GDM1 (cell line): ENCODE results near the gene PCDH18.
"Not testable (repeated sequence)": the region's sequence is repeated elsewhere in the genome, so short reads cannot be mapped to it uniquely, and the experiment has no call there.

Experiments
- DNase-seq: peaks from one replicate; lab custom pipeline; 2025; lab: John Stamatoyannopoulos, UW

Gene PCDH18

GRCh38 chr4:137531986-137532868 is at the start of gene PCDH18:
PCDH18 (minus strand) TSS chr4:137532494; CDS start chr4:137532088, 406 bp downstream.
- DNase-seq: no peak

GRCh38 chr4:137576446-137576845 is 44.2 kb upstream of the PCDH18 start:
- DNase-seq: no peak

GRCh38 chr4:137572647-137573046 is 40.4 kb upstream of the PCDH18 start:
- no peak for DNase-seq

GRCh38 chr4:137572163-137572562 is 39.9 kb upstream of the PCDH18 start:
- no peak for DNase-seq

- no peak for DNase-seq
Measured at GRCh38 chr4:137559801-137560200, 27.5 kb upstream of the PCDH18 start.

GRCh38 chr4:137558951-137559350 is 26.7 kb upstream of the PCDH18 start:
- DNase-seq: no peak

GRCh38 chr4:137545461-137545861 is 13.2 kb upstream of the PCDH18 start:
- DNase-seq: no peak

GRCh38 chr4:137543648-137544047 is 11.4 kb upstream of the PCDH18 start:
- DNase-seq: no peak

- DNase-seq: no peak
Measured at GRCh38 chr4:137543198-137543597, 10.9 kb upstream of the PCDH18 start.

GRCh38 chr4:137541876-137542646 is 9.8 kb upstream of the PCDH18 start:
- DNase-seq: no peak

- no peak for DNase-seq
Measured at GRCh38 chr4:137541181-137541580, 8.9 kb upstream of the PCDH18 start.

- DNase-seq: no peak
Measured at GRCh38 chr4:137540356-137540755, 8.1 kb upstream of the PCDH18 start.

- DNase-seq: no peak
Measured at GRCh38 chr4:137538526-137538925, 6.2 kb upstream of the PCDH18 start.

GRCh38 chr4:137537807-137538206 is 5.5 kb upstream of the PCDH18 start:
- not testable (repeated sequence) for DNase-seq

- DNase-seq: no peak
Measured at GRCh38 chr4:137536789-137537561, 4.7 kb upstream of the PCDH18 start.

GRCh38 chr4:137535718-137536117 is 3.4 kb upstream of the PCDH18 start:
- no peak for DNase-seq

- DNase-seq: no peak
Measured at GRCh38 chr4:137534516-137534915, 2.2 kb upstream of the PCDH18 start.

GRCh38 chr4:137533855-137534254 is 1.6 kb upstream of the PCDH18 start:
- DNase-seq: no peak

GRCh38 chr4:137532869-137533236 is 559 bp upstream of the PCDH18 start:
- DNase-seq: no peak

- DNase-seq: no peak
Measured at GRCh38 chr4:137531168-137531985, 917 bp downstream of the PCDH18 start.

- DNase-seq: no peak
Measured at GRCh38 chr4:137530176-137530575, 2.1 kb downstream of the PCDH18 start.

- DNase-seq: no peak
Measured at GRCh38 chr4:137529432-137529831, 2.9 kb downstream of the PCDH18 start.
